ENCODE measurements around the gene ZBTB20.

ZBTB20 gene

DNA sequence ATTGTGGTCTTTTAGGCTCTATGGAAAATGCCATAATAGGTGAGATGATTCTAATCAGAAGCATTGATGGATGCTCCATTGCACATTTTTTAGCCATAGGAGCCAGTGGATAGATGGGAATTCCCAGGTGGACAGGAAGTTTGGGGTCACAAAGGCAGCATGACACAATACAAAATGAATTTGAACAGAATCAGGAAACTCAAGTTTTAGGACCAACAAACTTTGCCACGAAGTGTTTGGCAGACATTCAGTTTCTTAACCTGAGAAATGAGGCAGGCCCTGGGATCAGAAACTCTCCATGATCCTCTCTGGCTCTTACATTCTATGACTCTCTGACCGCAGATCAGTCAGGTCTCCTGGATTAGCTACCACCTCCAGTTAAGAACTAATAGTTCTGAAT is 577.9 kb downstream of the ZBTB20 start:
- DNase-seq (ENCODE audit: low read depth): no peak

- DNase-seq (ENCODE audit: low read depth): no peak
Measured at GRCh38 chr3:114567771-114568170, 579.3 kb downstream of the ZBTB20 start.

DNA sequence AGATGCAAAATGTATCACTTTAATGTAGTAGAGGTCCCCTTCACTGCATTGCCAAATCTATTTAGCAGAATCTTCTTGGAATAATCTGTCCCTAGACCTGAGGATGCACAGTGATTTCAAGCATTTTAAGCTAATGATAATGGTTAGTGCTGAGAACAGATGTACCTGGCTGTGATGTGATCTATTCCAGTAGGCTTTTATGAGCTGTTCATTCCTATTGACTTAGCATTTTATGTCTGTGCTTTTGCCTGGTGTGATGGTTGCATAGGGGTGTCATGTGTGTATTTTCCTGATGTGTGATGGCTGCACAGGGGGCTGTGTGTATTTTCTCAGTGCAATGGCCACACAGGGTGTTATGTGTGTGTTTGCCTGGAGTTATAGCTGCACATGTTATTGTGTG is 580.3 kb downstream of the ZBTB20 start:
- DNase-seq (ENCODE audit: low read depth): no peak

DNA sequence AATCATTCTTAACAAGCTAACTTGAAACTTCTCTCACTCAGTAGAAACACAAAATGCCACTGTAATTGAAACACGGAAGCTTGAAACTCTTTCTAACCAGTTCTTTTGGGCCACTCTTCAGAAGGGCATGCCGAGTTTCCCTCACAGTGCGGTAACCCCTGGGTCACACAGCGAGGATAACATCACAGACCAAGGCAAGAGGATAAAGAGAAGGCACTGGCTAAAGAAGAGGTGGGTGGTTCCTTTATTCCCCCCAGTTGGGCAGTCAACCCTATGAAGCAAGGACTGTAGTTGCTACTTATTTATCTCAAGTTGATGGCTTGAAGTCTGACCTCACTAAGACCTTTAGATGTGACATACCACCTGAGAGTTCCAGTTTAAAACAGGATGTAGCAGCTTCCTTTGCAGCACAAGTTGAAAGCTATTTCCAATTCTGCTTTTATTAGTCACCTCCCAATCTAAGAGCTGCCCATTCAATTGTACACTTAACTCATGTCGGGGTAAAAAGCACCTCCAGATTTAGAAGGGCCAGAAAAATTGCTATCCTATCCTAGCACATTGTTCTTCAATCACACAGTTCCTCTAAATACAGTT is 580.8 kb downstream of the ZBTB20 start:
- DNase-seq (ENCODE audit: low read depth): no peak

DNA sequence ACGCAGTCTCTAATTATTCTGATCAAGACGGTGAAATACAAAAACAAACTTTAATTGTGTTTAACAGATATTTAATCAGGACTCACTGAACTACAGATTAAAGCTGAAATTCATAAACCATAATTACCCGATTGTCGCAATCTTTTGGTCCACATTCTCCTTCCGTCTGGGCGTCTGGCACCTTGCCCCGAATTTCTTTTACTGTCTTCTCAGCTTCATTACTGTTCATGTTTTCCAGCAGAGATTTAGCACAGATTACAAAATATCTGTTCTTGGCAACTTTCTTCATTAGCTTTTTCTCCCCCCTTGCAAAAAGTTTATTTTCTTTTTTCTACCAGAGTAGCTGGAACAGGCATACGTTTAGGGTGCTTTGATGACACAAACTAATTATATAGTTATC is 581.9 kb downstream of the ZBTB20 start:
- no peak for DNase-seq (ENCODE audit: low read depth)

DNA sequence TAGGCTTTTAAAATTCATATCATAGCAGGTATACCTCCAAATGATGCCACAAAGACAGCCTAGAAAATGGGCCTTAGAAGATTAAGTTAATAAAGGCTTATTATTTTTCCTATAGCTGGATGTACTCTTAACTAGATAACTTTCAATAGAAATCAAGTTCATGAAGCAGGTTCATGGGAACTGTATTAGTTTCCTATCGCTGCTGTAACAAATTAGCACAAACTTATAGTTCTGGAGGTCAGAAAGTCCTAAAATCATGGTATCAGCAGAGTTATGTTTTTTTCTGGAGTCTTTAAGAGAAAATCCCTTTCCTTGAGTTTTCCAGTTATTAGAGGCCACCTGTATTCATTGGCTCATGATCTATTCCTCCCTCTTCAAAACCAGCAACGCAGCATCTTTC is 583.4 kb downstream of the ZBTB20 start:
- no peak for DNase-seq (ENCODE audit: low read depth)

GRCh38 chr3:114562557-114562956 is 584.5 kb downstream of the ZBTB20 start:
- DNase-seq (ENCODE audit: low read depth): no peak

- DNase-seq (ENCODE audit: low read depth): no peak
Measured at GRCh38 chr3:114558271-114558670, 588.8 kb downstream of the ZBTB20 start.

DNA sequence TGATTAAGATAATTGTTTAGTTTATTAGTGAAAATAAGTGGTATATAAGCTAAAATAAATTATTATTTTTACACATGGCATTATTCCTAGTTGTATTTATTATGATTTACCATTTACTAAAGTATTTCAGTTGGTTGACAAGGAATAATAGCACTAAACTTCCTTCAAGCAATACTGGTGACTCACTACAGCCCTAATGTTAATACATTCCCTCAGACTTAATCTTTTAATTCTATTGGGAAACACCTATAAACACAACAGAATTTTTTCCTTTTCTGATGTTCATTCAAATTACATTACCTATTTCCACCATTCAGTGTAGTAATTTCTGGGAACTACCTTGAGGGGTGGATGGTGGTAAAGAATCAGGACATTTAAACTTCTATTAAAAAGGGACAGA is 589.3 kb downstream of the ZBTB20 start:
- DNase-seq (ENCODE audit: low read depth): no peak

- DNase-seq (ENCODE audit: low read depth): no peak
Measured at GRCh38 chr3:114556657-114557213, 590.4 kb downstream of the ZBTB20 start.

DNA sequence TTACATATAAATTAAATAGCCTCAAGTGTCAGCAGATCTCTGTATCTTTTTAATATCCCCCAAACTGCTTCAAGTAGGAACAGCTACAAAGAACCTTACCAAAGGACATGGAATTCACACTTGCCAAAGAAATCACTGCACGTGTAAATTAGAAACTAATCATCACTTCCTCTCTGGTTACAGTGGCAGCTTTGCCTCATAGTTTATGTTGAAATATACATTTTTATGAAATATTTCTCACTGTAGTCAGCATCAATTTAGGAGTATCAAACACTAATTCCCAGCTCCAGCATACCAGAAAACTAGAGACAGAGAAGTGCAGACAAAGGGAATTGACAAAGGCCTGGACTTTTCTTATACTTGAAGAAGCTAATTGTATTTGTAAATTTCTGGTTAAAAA is 592.4 kb downstream of the ZBTB20 start:
- no peak for DNase-seq (ENCODE audit: low read depth)

GRCh38 chr3:114553949-114554593 is 593.0 kb downstream of the ZBTB20 start:
- DNase-seq (ENCODE audit: low read depth): no peak

DNA sequence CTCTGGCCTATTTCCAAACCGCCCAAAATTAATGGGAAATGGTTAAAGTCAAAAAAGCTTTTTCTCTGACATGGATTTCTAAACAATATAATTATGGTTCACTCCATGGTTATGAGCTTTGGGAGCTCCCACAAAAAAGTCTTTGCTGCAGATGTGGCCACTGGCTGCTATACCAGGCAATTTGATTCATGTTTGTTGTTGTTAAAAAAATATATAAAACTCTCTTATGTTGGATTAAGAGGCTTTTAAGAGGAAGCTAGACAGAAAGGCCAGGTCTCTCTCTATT is 594.6 kb downstream of the ZBTB20 start:
- DNase-seq (ENCODE audit: low read depth): no peak

- no peak for DNase-seq (ENCODE audit: low read depth)
Measured at GRCh38 chr3:114551770-114552526, 595.1 kb downstream of the ZBTB20 start.

- DNase-seq (ENCODE audit: low read depth): no peak
Measured at GRCh38 chr3:114550165-114550564, 596.9 kb downstream of the ZBTB20 start.

GRCh38 chr3:114545193-114545592 is 601.9 kb downstream of the ZBTB20 start:
- no peak for DNase-seq (ENCODE audit: low read depth)

DNA sequence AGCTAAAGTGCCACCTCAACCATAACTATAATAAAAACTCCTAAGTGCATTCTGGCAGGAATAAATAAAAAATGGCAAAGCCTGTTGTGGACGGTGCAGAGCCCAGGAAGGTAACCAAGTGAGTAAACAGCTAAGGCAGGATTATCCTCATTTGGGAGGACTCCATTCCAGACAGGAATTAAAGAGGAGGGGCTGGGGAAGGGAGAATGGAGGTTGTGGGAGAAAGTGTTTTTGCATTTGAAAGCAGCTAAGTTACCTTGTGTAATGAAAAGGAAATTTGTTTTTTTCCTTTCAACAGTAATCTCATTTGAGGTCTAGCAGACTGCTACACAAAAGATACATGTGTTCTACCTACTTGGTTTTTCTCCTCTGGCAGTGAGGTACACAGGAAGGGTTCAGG is 604.7 kb downstream of the ZBTB20 start:
- no peak for DNase-seq (ENCODE audit: low read depth)

GRCh38 chr3:114539525-114539924 is 607.6 kb downstream of the ZBTB20 start:
- no peak for DNase-seq (ENCODE audit: low read depth)

DNA sequence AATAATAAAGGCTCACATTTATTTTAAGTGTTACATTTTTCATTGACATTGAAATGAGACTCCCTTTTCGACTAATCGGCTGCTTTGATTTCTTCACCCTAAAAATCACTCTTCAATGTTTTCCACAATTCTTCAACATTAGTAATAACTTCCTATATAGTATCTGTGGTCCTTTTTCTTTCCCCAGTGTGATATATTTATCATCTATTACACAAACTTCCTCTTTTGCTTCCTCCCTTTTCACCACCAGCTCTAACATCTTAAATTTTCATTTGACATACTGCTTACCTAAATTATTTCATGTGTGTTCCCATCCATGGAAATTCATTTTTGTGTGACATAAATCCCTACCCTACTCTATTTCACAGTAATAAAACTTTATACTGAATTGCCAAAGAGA is 608.9 kb downstream of the ZBTB20 start:
- DNase-seq (ENCODE audit: low read depth): no peak

DNA sequence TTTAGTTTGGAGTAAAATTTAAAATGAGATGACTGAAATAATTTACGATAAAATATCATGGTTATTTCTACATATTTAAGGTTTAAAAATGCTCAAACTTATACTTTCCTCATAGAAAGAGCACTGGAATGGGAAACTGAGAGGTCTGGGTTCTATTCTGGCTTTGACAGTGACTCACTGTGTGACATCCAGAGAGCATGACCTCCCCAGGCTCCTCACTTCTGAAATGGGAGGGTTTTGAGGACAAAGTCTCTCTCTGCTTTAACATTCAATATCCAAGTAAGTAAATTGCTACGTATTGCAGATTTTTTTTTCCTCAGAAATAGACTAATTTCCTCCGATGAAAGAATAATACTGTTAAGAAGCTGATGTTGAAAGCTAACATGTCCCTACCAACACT is 618.6 kb downstream of the ZBTB20 start:
- no peak for DNase-seq (ENCODE audit: low read depth)

GRCh38 chr3:114527036-114527644 is 619.9 kb downstream of the ZBTB20 start:
- DNase-seq (ENCODE audit: low read depth): no peak

DNA sequence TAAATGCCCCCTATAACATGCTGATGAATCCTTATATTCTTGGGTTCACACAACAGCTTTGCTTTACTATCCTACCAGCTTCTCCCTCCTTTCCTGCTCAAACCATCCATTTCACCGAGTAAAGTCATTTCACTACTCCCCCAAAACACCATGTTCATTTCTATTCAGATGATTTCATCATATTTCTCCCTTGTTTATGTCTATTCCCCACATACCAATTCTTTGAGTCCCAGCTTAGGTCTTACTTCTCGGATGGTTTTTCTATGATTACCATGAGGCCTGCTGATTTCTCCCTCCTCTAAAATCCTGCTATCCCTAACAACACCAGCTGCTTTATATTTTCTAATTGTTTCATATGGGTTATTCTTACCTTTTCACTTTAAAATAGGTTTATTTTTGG is 621.8 kb downstream of the ZBTB20 start:
- DNase-seq (ENCODE audit: low read depth): no peak

GRCh38 chr3:114519415-114519814 is 627.7 kb downstream of the ZBTB20 start:
- no peak for DNase-seq (ENCODE audit: low read depth)
